22Rv1 (cell line): Measurements from ENCODE around the gene EPN1.

ENCODE experiments used
- CTCF ChIP-seq: fragments of 450-650 bp; IDR thresholded peaks from 2 replicates; pipeline ENCODE4 v1.5.1; 2017; ENCODE audit warnings: mild to moderate bottlenecking
- ZFX ChIP-seq: fragments of 450-650 bp; IDR thresholded peaks from 2 replicates; pipeline ENCODE4 v1.6.1; 2017; ENCODE audit warnings: antibody characterized with exemption, borderline replicate concordance

GRCh38 chr19:55654868-55655647 lies 20.0 kb upstream of the EPN1 start, which contains the start of gene U2AF2:
- TF ChIP-seq CTCF: no peak; the same call in 1 of the 2 replicates
- no peak for TF ChIP-seq ZFX
